BLaER1 (cell line): ENCODE results near the gene PCSK7.
A peak's percentile ranks its signal among the peaks of the same experiment; 100 is the strongest.

ENCODE experiments used
- H3K27ac ChIP-seq: shearing (Covaris generic); formaldehyde crosslinking; 2 replicates; pipeline ENCODE4 v1.8.1; 2022
- H3K27me3 ChIP-seq: shearing (Covaris generic); formaldehyde crosslinking; 2 replicates; pipeline ENCODE4 v1.8.1; 2022
- H3K36me3 ChIP-seq: shearing (Covaris generic); formaldehyde crosslinking; 2 replicates; pipeline ENCODE4 v1.8.1; 2022
- H3K4me1 ChIP-seq: shearing (Covaris generic); formaldehyde crosslinking; 2 replicates; pipeline ENCODE4 v1.8.1; 2022
- H3K4me2 ChIP-seq: shearing (Covaris generic); formaldehyde crosslinking; 2 replicates; pipeline ENCODE4 v1.8.1; 2022
- H3K4me3 ChIP-seq: shearing (Covaris generic); formaldehyde crosslinking; 2 replicates; pipeline ENCODE4 v1.8.1; 2022
- H3K9ac ChIP-seq: shearing (Covaris generic); formaldehyde crosslinking; 2 replicates; pipeline ENCODE4 v1.8.1; 2022
- H3K9me3 ChIP-seq: shearing (Covaris generic); formaldehyde crosslinking; 2 replicates; pipeline ENCODE4 v1.8.1; 2022
- H4K20me1 ChIP-seq: shearing (Covaris generic); formaldehyde crosslinking; 2 replicates; pipeline ENCODE4 v1.8.1; 2022
- Cebpa-rat ChIP-seq: shearing (Covaris generic); IDR thresholded peaks from 2 replicates; pipeline ENCODE4 v1.8.1; 2022

PCSK7 gene

DNA sequence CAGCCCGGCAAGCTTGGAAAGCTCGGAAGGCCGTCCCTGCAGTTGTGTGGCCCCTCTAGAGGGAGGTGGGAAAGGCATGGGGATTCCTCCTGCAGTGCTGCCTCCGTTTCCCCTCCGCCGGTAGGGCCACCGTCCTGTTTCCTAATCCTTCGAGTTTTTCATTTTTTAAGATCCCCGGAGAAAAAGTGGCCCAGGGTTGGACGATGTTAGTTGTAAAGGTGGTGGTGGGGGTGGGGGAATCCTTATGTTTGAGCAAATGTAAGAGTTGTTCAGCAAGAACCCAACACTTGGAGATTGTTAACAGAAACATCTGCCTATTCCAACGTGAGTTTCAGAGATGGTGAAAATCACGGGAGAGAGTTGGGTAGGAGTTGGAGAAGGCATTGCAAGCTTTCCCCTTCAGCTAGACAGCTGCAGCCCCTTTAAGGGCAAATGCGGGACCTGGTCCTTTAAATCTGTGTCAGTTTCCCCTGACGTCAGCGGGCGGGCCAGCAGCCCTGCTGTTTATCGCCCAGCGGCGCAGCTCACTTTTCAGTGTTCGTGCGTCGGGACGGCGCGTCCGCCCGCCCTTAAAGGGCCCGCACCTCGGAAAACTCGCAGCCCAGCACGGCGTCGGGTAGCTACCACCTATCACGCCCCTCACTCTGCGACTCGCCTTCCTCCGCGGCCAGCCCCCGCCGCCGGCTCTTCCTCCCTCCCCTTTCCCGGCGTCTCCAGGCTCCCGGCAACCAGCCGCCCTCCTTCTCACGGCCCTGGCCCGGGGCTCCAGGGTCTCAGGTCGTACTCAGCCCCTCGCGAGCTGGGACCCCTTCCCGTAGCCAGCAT, 53.5 kb downstream of the PCSK7 start, which contains the start of gene SIDT2:
Gene SIDT2, plus strand, starts transcription at position 534 of the 825 bp plus-strand sequence. CDS start 521 bp downstream, outside the sequence.
- Histone ChIP-seq H3K4me1 (peaks cover 40% of the 10 kb centered on the region), H3K27me3 (no peaks in the 10 kb centered on the region)

DNA sequence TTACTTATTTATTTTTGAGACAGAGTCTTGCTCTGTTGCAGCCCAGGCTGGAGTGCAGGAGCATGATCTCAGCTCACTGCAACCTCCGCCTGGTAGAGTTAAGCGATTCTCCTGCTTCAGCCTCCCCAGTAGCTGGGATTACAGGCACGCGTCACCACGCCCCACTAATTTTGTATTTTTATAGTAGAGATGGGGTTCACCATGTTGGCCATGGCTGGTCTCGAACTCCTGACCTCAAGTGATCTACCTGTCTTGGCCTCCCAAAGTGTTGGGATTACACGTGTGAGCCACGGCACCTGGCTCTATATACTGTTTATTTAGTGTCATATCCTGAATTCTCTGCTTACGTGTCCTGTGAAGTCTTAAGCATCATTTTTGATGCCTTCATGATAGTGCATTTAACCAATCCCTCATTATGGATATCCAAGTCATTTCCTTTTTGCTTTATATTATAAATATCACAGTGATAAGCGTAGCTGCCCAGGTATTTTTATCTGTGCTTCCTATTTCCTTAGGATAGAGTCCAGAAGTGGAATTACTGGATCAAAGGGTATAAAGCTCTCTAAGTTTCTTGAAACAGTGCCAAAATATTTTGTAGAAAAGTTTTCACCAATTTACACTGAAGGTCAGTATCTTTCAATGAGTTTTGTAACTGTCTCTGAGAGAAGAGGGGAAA, 54.2 kb downstream of the PCSK7 start:
- Histone ChIP-seq H3K4me1 (peaks cover 40% of the 10 kb centered on the region), H3K4me3 (peak overlapping the region; percentile 77), H3K27me3 (no peaks in the 10 kb centered on the region), H4K20me1 (peaks cover 11% of the 10 kb centered on the region; the same call in 1 of the 2 replicates), H3K9me3 (no peaks in the 10 kb centered on the region), H3K9ac (peak overlapping the region; percentile 81), H3K27ac (peak overlapping the region; percentile 50), H3K36me3 (peaks cover 11% of the 10 kb centered on the region; the same call in 1 of the 2 replicates), H3K4me2 (peak overlapping the region; percentile 98)
- TF ChIP-seq Cebpa-rat = no peak

More for the DNA sequence above, 53.5 kb downstream of the PCSK7 start, which contains the start of gene SIDT2:
- Histone ChIP-seq H3K4me3 (peak within 1 kb of the TSS; percentile 77), H3K9ac (peak within 1 kb of the TSS; percentile 81), H3K9me3 (no peaks in the 10 kb centered on the region), H4K20me1 (peaks cover 4% of the 10 kb centered on the region; the same call in 1 of the 2 replicates), H3K4me2 (peak within 1 kb of the TSS; percentile 98), H3K27ac (peak within 1 kb of the TSS; percentile 84), H3K36me3 (peaks cover 14% of the 10 kb centered on the region; the same call in 1 of the 2 replicates)
- no peak for TF ChIP-seq Cebpa-rat

DNA sequence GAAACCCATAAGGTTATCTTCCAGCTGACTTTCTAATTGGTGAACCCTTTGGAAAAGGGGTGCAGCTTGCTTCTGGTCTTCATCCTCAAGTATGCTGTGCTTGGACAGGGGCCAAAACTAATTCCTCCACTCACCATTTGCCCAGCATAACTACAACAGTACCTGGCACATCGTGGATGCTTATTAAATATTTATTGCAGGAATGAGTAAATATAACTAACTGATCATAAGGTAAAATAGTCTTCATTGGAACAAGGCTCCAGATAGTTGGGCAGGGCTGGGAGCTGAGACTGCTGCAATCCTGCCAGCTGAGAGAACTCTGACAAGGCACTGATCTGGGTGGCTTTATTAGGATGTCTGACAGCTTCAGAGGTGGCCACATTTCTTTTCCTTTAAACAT, 55.7 kb downstream of the PCSK7 start:
- H3K36me3 ChIP-seq = peaks cover 9% of the 10 kb centered on the region
- H3K27me3 ChIP-seq = no peaks in the 10 kb centered on the region
- H3K4me2 ChIP-seq = no peak overlapping the region
- no peak overlapping the region for H3K27ac ChIP-seq
- no peak for TF ChIP-seq Cebpa-rat
- H3K4me3 ChIP-seq = no peak overlapping the region
- no peaks in the 10 kb centered on the region for H3K9me3 ChIP-seq
- H4K20me1 ChIP-seq = peaks cover 22% of the 10 kb centered on the region
- peaks cover 32% of the 10 kb centered on the region for H3K4me1 ChIP-seq
- no peak overlapping the region for H3K9ac ChIP-seq

DNA sequence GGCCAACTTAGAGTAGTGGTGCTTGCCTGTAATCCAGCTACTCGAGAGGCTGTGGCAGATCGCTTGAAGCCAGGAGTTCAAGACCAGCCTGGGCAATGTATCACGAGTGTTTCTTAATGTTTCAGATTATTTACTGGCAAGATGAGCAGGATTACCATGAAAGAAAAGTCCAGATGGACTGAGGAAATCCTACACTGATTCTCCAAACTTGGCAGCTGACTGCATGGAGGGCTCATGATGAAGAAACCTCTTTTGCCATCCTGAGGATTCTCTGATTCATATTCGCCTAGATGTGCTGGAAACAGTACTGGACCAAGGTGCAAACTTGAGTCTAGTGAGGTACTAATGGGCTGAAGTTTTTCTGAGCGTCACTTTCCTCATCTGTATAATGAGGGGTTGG, 56.1 kb downstream of the PCSK7 start:
- H3K9ac ChIP-seq = no peak overlapping the region
- H3K9me3 ChIP-seq = no peaks in the 10 kb centered on the region
- no peak overlapping the region for H3K4me3 ChIP-seq
- H3K4me2 ChIP-seq = no peak overlapping the region
- peaks cover 13% of the 10 kb centered on the region for H3K36me3 ChIP-seq
- peaks cover 26% of the 10 kb centered on the region for H4K20me1 ChIP-seq
- peaks cover 28% of the 10 kb centered on the region for H3K4me1 ChIP-seq
- no peak for TF ChIP-seq Cebpa-rat
- no peak overlapping the region for H3K27ac ChIP-seq
- H3K27me3 ChIP-seq = no peaks in the 10 kb centered on the region

DNA sequence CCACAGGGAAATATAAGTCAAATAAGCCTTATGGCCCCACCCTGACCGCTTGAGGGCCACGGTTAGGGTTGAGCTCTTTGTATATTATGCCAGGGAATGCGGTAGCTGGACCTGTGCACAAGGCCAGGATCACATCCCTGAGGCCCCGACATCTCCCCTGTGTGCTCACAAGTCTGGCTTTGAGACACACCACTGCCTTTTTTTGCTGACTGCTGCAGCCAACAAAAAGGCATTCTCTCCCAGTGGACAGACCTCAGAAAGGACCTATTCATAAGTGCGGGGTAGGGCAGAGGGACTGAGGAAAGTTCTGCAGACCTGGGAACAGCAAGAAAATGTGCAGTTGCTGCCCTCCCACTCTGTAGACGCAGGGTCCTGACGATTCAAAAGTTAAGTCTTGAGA, 56.8 kb downstream of the PCSK7 start:
- no peak overlapping the region for H3K9ac ChIP-seq
- H3K36me3 ChIP-seq = peaks cover 20% of the 10 kb centered on the region
- H3K27me3 ChIP-seq = no peaks in the 10 kb centered on the region
- H3K27ac ChIP-seq = no peak overlapping the region
- no peak overlapping the region for H3K4me2 ChIP-seq
- peaks cover 32% of the 10 kb centered on the region for H4K20me1 ChIP-seq
- H3K4me1 ChIP-seq = peaks cover 21% of the 10 kb centered on the region
- H3K9me3 ChIP-seq = no peaks in the 10 kb centered on the region
- TF ChIP-seq Cebpa-rat = no peak
- H3K4me3 ChIP-seq = no peak overlapping the region

DNA sequence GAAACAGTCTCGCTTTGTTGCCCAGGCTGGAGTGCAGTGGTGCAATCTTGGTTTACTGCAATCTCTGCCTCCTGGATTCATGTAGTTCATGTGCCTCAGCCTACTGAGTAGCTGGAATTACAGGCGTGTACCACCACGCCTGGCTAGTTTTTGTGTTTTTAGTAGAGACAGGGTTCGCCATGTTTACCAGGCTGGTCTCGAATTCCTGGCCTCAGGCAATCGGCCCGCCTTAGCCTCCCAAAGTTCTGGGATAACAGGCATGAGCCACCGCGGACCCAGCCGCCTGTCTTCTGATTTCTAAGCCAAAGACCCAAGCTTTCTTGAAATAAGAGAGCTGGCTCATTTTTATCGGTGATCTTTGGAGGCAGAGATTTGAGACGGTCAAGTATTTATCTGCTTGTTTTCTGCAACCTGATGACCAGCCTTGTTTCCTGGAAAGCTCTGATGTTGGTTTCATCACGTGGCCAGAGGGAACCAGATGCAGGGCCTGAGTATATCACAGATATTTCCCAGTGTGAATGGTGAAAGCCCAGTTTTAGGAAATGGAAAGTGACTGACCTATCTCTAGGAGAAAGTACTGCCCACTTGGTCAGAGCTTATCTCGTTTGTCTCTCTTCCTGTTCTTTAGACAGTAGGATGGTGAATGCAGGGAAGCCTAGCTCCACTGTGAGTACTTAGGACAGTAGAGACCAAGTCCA, 59.0 kb downstream of the PCSK7 start:
- H3K4me1 ChIP-seq = peaks cover 5% of the 10 kb centered on the region

DNA sequence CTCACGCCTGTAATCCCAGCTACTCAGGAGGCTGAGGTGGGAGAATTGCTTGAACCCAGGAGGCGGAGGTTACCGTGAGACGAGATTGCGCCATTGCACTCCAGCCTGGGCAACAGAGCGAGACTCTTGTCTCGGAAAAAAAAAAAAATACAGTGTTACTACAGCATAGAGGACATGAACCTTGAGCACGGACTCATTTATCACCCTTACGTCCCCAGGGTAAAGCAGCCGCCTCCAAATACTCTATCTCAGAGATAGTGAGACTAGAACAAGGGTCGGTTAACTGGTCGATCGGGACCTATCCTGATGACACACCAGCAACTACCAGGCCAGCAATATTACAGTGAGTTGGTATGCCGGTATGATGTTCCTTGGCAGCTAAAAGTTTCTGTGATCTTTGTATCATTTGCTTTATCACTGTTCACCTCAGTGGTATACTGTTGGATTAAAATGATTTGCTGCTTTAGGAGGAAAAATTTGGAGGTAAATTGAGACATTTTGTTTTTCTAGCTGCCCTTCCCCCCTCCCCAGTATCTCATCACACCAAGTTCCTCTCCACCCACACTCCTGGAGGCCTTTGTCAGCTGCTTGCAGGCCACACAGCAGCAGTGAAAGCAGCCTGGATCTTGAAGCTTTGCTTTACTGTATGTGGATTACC, 60.3 kb downstream of the PCSK7 start:
- Histone ChIP-seq H4K20me1 (peaks cover 64% of the 10 kb centered on the region), H3K9ac (no peak overlapping the region), H3K4me2 (no peak overlapping the region), H3K4me3 (no peak overlapping the region), H3K36me3 (peaks cover 54% of the 10 kb centered on the region), H3K27ac (no peak overlapping the region), H3K4me1 (peaks cover 12% of the 10 kb centered on the region; the same call in 1 of the 2 replicates), H3K9me3 (no peaks in the 10 kb centered on the region), H3K27me3 (no peaks in the 10 kb centered on the region)
- TF ChIP-seq Cebpa-rat = no peak

More for the DNA sequence above, 59.0 kb downstream of the PCSK7 start:
- Histone ChIP-seq H3K4me3 (no peak overlapping the region), H3K27ac (no peak overlapping the region), H3K4me2 (no peak overlapping the region), H4K20me1 (peaks cover 51% of the 10 kb centered on the region), H3K9ac (no peak overlapping the region), H3K9me3 (no peaks in the 10 kb centered on the region), H3K27me3 (no peaks in the 10 kb centered on the region), H3K36me3 (peaks cover 41% of the 10 kb centered on the region)
- TF ChIP-seq Cebpa-rat = no peak

DNA sequence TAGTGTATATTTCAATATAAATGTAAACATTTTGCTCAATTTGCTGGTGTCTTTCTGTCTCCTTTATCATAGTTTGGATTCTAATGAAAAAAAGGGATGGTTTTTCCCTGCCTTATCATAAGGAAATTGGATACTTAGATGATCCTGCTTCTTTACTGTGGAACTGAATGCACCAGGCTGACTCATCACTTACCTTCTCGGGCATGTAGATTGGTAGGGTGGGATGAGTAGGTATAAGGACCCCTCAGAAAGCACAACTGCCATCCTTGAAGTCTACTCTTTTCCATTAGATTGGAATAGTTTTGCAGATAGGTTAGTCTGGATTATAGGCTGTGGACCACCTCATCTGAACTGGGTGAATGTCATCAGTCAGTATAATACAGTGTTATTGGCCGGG, 60.9 kb downstream of the PCSK7 start:
- Histone ChIP-seq H3K9me3 (no peaks in the 10 kb centered on the region), H3K27ac (no peak overlapping the region), H4K20me1 (peaks cover 70% of the 10 kb centered on the region), H3K4me2 (no peak overlapping the region), H3K27me3 (no peaks in the 10 kb centered on the region), H3K36me3 (peaks cover 59% of the 10 kb centered on the region), H3K4me3 (no peak overlapping the region), H3K4me1 (peaks cover 14% of the 10 kb centered on the region; the same call in 1 of the 2 replicates), H3K9ac (no peak overlapping the region)
- TF ChIP-seq Cebpa-rat = no peak

DNA sequence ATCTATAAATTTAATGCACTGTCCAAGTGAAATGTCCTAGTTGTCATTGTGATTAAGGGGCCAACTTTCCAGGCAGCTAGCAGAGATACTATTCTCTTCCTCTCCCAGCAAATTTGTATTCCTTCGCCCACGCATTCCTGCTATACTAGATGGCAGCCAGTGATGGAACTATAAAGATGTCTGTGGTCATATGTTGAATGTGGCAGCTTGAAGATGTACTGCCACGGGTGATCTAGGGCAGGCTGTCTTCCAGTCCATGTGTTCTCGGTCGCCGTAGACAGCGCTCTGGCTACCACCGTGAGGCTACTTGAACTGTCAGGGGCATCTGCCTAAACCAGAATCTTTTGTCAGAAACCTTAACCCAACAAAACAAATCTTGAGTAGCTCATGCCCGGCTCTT, 61.7 kb downstream of the PCSK7 start:
- Histone ChIP-seq H3K4me3 (no peak overlapping the region), H3K4me2 (no peak overlapping the region), H4K20me1 (peaks cover 78% of the 10 kb centered on the region), H3K27me3 (no peaks in the 10 kb centered on the region), H3K36me3 (peaks cover 67% of the 10 kb centered on the region), H3K4me1 (peaks cover 14% of the 10 kb centered on the region; the same call in 1 of the 2 replicates), H3K9ac (no peak overlapping the region), H3K9me3 (no peaks in the 10 kb centered on the region), H3K27ac (no peak overlapping the region)
- TF ChIP-seq Cebpa-rat = no peak
